GM19351 (cell line): ENCODE results near the gene TSACC.
"Not testable (repeated sequence)": the region's sequence is repeated elsewhere in the genome, so short reads cannot be mapped to it uniquely, and the experiment has no call there.

ENCODE experiments used
- ATAC-seq: cut with Tn5 transposase; IDR thresholded peaks from one replicate; pipeline ENCODE4 v1.9.1; 2021; ENCODE audit warnings: mild to moderate bottlenecking, moderate library complexity; ENCODE audit not compliant: unreplicated experiment

Gene TSACC

GRCh38 chr1:156346035-156346434 lies 7.7 kb downstream of the TSACC start:
- ATAC-seq, result not testable (repeated sequence)

- ATAC-seq, result no peak
Observed at GRCh38 chr1:156346636-156347035, 8.3 kb downstream of the TSACC start.

- no peak for ATAC-seq
Observed at GRCh38 chr1:156347331-156347730, 9.0 kb downstream of the TSACC start.

GRCh38 chr1:156352481-156352880 lies 14.2 kb downstream of the TSACC start:
- not testable (repeated sequence) for ATAC-seq

- ATAC-seq, result no peak
Observed at GRCh38 chr1:156356262-156356874, 18.0 kb downstream of the TSACC start.

- peak; percentile 49 for ATAC-seq
Observed at GRCh38 chr1:156356875-156357534, 18.7 kb downstream of the TSACC start.

- ATAC-seq, result no peak
Observed at GRCh38 chr1:156357977-156358376, 19.7 kb downstream of the TSACC start.

GRCh38 chr1:156358641-156359040 lies 20.3 kb downstream of the TSACC start:
- no peak for ATAC-seq

- no peak for ATAC-seq
Observed at GRCh38 chr1:156359249-156359648, 20.9 kb downstream of the TSACC start.

- ATAC-seq, result no peak
Observed at GRCh38 chr1:156359973-156360372, 21.6 kb downstream of the TSACC start.

- ATAC-seq, result no peak
Observed at GRCh38 chr1:156360534-156360933, 22.2 kb downstream of the TSACC start.

- ATAC-seq, result no peak
Observed at GRCh38 chr1:156365754-156366153, 27.4 kb downstream of the TSACC start.

GRCh38 chr1:156366378-156367166 lies 28.2 kb downstream of the TSACC start:
- no peak for ATAC-seq

- ATAC-seq, result no peak
Observed at GRCh38 chr1:156367383-156368156, 29.2 kb downstream of the TSACC start.

- no peak for ATAC-seq
Observed at GRCh38 chr1:156368157-156368658, 29.9 kb downstream of the TSACC start.

GRCh38 chr1:156368889-156369684 lies 30.8 kb downstream of the TSACC start, which contains the start of gene RHBG:
Gene RHBG (plus strand): TSS chr1:156369211. CDS start chr1:156369250, 39 bp downstream.
- no peak for ATAC-seq

- ATAC-seq, result not testable (repeated sequence)
Observed at GRCh38 chr1:156369685-156370286, 31.5 kb downstream of the TSACC start.

- ATAC-seq, result no peak
Observed at GRCh38 chr1:156371553-156372264, 33.4 kb downstream of the TSACC start.

GRCh38 chr1:156372265-156372586 lies 33.9 kb downstream of the TSACC start:
- ATAC-seq, result no peak
